Vagina (tissue), 2 donors: ENCODE data around the gene CNDP1. TPM values are rescaled to one million over a fixed set of nuclear protein-coding genes. Genes with fewer than 3 reads are reported as not detected.

Experiments
- DNase-seq, 2 donors: peaks; one replicate each; pipeline ENCODE4 v3.0.0-alpha.2; 2017; ENCODE audit errors: extremely low spot score in 2 of 2
- H3K27ac ChIP-seq: fragments of 200-600 bp; sonication (generic); one replicate; pipeline ENCODE4 v1.5.1; 2019
- H3K27me3 ChIP-seq: fragments of 200-600 bp; sonication (generic); one replicate; pipeline ENCODE4 v1.5.1; 2019
- H3K36me3 ChIP-seq, 2 donors: fragments of 200-600 bp; sonication (generic); one replicate each; pipeline ENCODE4 v1.5.1; 2017 to 2019
- H3K4me1 ChIP-seq: fragments of 200-600 bp; sonication (generic); one replicate; pipeline ENCODE4 v1.5.1; 2019
- H3K4me3 ChIP-seq, 2 donors: fragments of 200-600 bp; sonication (generic); 1 replicate in 1 of 2; 2 replicates in 1 of 2; pipeline ENCODE4 v1.5.1; 2016 to 2019
- H3K9me3 ChIP-seq: fragments of 200-600 bp; sonication (generic); one replicate; pipeline ENCODE4 v1.5.1; 2019
- POLR2A ChIP-seq, 2 donors: fragments of 450-650 bp; IDR thresholded peaks; one replicate each; pipeline ENCODE4 v1.6.1; 2017; ENCODE audit warnings: antibody characterized with exemption in 2 of 2, mild to moderate bottlenecking in 2 of 2, moderate library complexity in 2 of 2
- POLR2AphosphoS5 ChIP-seq, 2 donors: sonication (generic); formaldehyde crosslinking; IDR thresholded peaks; one replicate each; pipeline ENCODE4 v1.9.0; 2017; ENCODE audit warnings: antibody characterized with exemption in 2 of 2, mild to moderate bottlenecking in 2 of 2, low read depth in 1 of 2; ENCODE audit not compliant: insufficient read depth in 1 of 2
- intact Hi-C: fragments of 100-400 bp; cut with DNase I; formaldehyde crosslinking; loops from one replicate; pipeline ENCODE4 v1.15.1; 2023
- total RNA-seq: library from RNA; depleted of rRNA; stranded (reverse); fragments of >200 nt; gene quantifications from one replicate; pipeline ENCODE4 v1.2.3, GENCODE V29; 2016
- TF ChIP-seq, protein P1 (sequence below), 3 experiments: fragments of 450-650 bp in 2 of 3; fragments of 200-600 bp in 1 of 3; sonication (generic) in 1 of 3; IDR thresholded peaks; one replicate each; pipeline ENCODE4 v1.5.1; 2017 to 2019; ENCODE audit warnings: antibody characterized with exemption in 3 of 3, mild to moderate bottlenecking in 2 of 3, moderate library complexity in 2 of 3

CNDP1 gene
- total RNA-seq, 1 donor from 2014 or later = 9.8 TPM

DNA sequence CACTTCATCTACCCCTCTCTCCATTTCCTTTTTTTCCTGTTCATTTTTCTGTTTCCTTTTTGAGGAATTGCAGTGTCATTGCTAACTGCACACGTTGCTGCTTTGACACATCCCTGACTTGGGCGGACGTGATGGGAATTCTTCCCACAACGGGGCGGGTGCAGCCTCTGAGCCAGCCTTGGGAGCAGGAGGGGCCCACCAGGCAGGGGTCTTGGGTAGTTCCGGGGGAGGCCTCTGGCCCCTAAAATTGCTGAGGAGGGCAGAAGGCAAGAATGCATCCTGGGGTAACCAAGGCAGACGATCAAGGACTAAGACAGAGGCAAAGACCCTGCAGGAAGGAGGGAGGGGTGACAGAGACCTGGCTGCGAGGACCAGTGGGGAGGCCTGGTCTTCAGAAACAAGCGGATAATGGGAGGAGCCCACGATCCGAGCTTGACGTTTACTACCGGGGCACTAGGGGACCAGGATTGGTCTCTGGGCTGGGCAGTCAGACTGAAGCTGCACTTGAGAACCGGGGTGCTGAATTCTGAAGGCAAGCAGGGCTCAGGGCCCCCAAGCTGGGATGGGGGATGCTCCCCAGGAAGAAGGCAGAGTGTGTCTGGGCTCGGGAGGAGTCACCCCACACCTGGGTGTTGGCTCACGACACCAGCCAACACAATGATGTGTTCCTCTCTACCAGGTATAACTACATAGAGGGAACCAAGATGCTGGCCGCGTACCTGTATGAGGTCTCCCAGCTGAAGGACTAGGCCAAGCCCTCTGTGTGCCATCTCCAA is 14.8 kb upstream of the CNDP1 start:
- no peaks in the 10 kb centered on the region for H3K27me3 ChIP-seq
- no peak for TF ChIP-seq POLR2A (IDR thresholded peaks at IDR 0.05)
- TF ChIP-seq, protein P1, sequence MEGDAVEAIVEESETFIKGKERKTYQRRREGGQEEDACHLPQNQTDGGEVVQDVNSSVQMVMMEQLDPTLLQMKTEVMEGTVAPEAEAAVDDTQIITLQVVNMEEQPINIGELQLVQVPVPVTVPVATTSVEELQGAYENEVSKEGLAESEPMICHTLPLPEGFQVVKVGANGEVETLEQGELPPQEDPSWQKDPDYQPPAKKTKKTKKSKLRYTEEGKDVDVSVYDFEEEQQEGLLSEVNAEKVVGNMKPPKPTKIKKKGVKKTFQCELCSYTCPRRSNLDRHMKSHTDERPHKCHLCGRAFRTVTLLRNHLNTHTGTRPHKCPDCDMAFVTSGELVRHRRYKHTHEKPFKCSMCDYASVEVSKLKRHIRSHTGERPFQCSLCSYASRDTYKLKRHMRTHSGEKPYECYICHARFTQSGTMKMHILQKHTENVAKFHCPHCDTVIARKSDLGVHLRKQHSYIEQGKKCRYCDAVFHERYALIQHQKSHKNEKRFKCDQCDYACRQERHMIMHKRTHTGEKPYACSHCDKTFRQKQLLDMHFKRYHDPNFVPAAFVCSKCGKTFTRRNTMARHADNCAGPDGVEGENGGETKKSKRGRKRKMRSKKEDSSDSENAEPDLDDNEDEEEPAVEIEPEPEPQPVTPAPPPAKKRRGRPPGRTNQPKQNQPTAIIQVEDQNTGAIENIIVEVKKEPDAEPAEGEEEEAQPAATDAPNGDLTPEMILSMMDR (IDR thresholded peaks at IDR 0.05) = no peak
- no peak for TF ChIP-seq POLR2AphosphoS5 (IDR thresholded peaks at IDR 0.05; ENCODE audit: insufficient read depth in 1 of 2, low read depth in 1 of 2)
- intact Hi-C loops = no loop called here

DNA sequence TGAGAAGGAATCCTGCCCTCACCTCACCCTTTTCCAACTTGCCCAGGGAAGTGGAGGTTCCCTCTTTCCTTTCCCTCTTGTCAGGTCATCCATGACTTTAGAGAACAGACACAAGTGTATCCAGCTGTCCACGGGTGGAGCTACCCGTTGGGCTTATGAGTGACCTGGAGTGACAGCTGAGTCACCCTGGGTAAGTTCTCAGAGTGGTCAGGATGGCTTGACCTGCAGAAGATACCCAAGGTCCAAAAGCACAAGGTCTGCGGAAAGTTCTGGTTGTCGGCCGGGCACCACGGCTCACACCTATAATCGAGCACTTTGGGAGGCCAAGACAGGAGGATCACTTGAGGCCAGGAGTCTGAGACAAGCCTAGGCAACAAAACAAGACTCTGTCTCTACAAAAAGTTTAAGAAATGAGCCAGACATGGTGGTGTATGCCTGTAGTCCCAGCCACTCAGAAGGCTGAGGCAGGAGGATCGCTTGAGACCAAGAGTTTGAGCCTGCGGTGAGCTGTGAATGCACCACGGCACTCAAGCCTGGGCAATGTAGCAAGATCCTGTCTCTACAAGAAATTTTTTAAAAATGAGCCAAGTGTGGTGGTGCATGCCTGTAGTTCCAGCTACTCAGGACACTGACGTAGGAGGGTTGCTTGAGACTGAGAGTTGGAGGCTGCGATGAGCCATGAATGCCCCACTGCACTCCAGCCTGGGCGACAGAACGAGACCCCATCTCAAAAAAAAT is 14.0 kb upstream of the CNDP1 start:
- intact Hi-C loops = no loop called here
- DNase-seq = no peak
- H3K27me3 ChIP-seq = no peaks in the 10 kb centered on the region

More for the DNA sequence above, 14.8 kb upstream of the CNDP1 start:
- DNase-seq = no peak
- no peaks in the 10 kb centered on the region for H3K9me3 ChIP-seq
- H3K4me3 ChIP-seq = no peak overlapping the region
- H3K4me1 ChIP-seq = no peaks in the 10 kb centered on the region
- H3K36me3 ChIP-seq = peaks cover 0 to 66% of the 10 kb centered on the region in 2 donors
- H3K27ac ChIP-seq = no peak overlapping the region

DNA sequence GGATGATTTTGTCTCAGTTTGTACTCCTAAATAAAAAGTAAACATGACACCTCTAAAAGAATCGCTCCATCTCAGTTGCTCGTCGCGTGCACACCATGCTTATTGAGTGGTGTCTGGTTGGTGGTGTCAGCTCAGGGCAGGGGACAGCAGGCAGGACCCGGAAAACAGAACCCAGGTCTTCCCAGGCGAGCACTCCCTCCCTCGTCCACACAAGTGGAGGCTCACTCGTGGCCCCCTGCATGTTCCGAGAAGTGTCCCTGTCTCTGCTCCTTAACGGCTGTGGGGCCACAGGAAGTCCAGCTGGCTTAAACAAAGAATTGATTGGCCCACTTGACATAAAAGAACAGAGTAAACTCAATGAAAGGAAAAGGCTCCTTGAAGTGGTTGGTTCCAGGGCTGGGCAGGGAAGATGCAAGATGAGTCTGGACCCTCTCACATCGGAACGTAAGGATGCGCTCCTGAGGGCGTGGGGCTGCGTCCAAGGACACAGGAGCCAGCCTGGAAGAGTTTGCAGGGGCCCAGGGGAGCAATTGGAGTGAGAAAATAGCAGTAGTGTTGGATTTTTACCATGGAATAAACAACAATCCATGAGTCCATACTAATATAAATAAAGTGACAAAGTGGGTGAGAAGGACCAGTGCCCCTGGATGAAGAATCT is 13.1 kb upstream of the CNDP1 start:
- TF ChIP-seq, protein P1 (IDR thresholded peaks at IDR 0.05) = no peak
- TF ChIP-seq POLR2A (IDR thresholded peaks at IDR 0.05) = no peak
- TF ChIP-seq POLR2AphosphoS5 (IDR thresholded peaks at IDR 0.05; ENCODE audit: insufficient read depth in 1 of 2, low read depth in 1 of 2) = no peak
- H3K36me3 ChIP-seq = peaks cover 0 to 56% of the 10 kb centered on the region in 2 donors
- no peaks in the 10 kb centered on the region for H3K4me1 ChIP-seq
- H3K27me3 ChIP-seq = no peaks in the 10 kb centered on the region
- no peak overlapping the region for H3K27ac ChIP-seq
- no peak for DNase-seq
- H3K4me3 ChIP-seq = no peak overlapping the region
- intact Hi-C loops = no loop called here
- H3K9me3 ChIP-seq = no peaks in the 10 kb centered on the region

More for the DNA sequence above, 14.0 kb upstream of the CNDP1 start:
- H3K4me3 ChIP-seq = no peak overlapping the region
- no peaks in the 10 kb centered on the region for H3K9me3 ChIP-seq
- TF ChIP-seq, protein P1 (IDR thresholded peaks at IDR 0.05) = no peak
- TF ChIP-seq POLR2AphosphoS5 (IDR thresholded peaks at IDR 0.05; ENCODE audit: insufficient read depth in 1 of 2, low read depth in 1 of 2) (no peak), POLR2A (IDR thresholded peaks at IDR 0.05) (no peak)
- peaks cover 0 to 65% of the 10 kb centered on the region in 2 donors for H3K36me3 ChIP-seq
- H3K4me1 ChIP-seq = no peaks in the 10 kb centered on the region
- no peak overlapping the region for H3K27ac ChIP-seq

DNA sequence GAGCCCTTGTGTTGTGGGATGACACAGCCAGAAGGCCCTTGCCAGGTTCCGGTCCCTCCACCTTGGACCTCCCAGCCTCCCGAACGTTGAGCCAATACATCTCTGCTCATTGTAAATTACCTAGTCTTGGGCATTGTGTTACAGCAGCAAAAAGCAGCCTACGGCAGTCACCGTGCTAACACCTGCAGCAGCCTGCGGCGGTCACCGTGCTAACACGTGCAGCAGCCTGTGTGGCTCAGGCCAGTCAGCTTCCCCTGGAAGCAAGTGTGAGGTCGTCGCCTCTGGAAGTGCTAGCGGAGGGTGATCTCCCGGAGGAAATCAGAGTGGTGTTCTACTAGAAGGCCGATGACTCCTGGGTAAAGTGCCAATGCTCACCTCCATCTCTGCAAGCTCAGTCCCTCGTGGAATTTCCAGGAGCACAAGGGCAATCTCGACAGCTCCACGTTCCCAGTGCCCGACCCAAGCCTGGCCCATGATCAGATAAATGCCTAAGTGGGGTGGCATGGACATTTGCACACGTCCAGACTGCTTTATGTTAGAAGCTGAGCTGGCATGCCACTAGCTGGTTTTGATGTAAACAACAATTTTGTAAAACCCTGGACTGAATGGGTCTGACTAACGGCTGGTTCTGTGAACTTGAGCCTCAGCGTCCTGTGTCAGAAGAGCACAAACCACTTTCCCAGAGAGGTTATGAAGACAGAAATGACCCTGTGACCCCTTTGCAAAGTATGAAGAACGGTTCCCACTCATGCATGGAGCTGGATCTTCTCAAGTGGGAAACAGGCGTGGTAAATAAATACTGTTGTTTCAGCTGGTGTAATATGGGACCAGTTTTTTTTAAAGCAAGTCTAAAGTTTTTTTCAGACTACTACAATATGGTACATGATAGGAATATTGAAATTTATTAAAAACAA is 11.4 kb upstream of the CNDP1 start:
- Histone ChIP-seq H3K4me3 (no peak overlapping the region), H3K27me3 (no peaks in the 10 kb centered on the region), H3K36me3 (peaks cover 0 to 39% of the 10 kb centered on the region in 2 donors), H3K27ac (no peak overlapping the region), H3K4me1 (no peaks in the 10 kb centered on the region), H3K9me3 (no peaks in the 10 kb centered on the region)
- DNase-seq = no peak
- intact Hi-C loops = no loop called here
- TF ChIP-seq POLR2AphosphoS5 (IDR thresholded peaks at IDR 0.05; ENCODE audit: insufficient read depth in 1 of 2, low read depth in 1 of 2) = no peak
- TF ChIP-seq, protein P1 (IDR thresholded peaks at IDR 0.05) = no peak
- no peak for TF ChIP-seq POLR2A (IDR thresholded peaks at IDR 0.05)
